Panc1 (cell line): ENCODE results near the gene RNASEH1. TPM values are rescaled to one million over a fixed set of nuclear protein-coding genes. Genes with fewer than 3 reads are reported as not detected.

Experiments
- ATAC-seq: fragments of 200-7000 bp; cut with Tn5 transposase; 2 replicates; pipeline ENCODE4 v1.9.1; 2020; ENCODE audit warnings: mild to moderate bottlenecking, moderate library complexity
- Bru-seq: library from RNA; stranded (reverse); fragments of 400-500 nt; gene quantifications from one replicate; lab custom pipeline; 2021; lab: Mats Ljungman, UMichigan
- BruChase-seq, 2 experiments: library from RNA; stranded (reverse); fragments of 400-500 nt; gene quantifications; one replicate each; lab custom pipeline; 2021; lab: Mats Ljungman, UMichigan
- BruUV-seq: library from RNA; stranded (reverse); fragments of 400-500 nt; replicated peaks from 2 replicates; lab custom pipeline; 2021; lab: Mats Ljungman, UMichigan
- CTCF ChIA-PET: fragments of 300-600 bp; sonication (Branson Sonifier 250); formaldehyde crosslinking; loops from one replicate; lab custom pipeline; 2022; ENCODE audit warnings: antibody characterized with exemption; lab: Charles Lee
- POLR2A ChIA-PET: fragments of 300-600 bp; sonication (Branson Sonifier 250); formaldehyde crosslinking; loops from one replicate; lab custom pipeline; 2022; ENCODE audit warnings: antibody characterized with exemption; lab: Charles Lee
- DNase-seq: peaks from one replicate; pipeline ENCODE4 v3.0.0-alpha.2; 2010; ENCODE audit warnings: low read depth, low spot score
- H3K27ac ChIP-seq: 2 replicates; pipeline ENCODE4 v1.5.1; 2011; ENCODE audit warnings: mild to moderate bottlenecking, low read length, inconsistent platforms
- H3K27me3 ChIP-seq: fragments of 200-500 bp; sonication (Bioruptor generic); 2 replicates; pipeline ENCODE4 v1.6.0; 2014; ENCODE audit warnings: low read length, inconsistent platforms; ENCODE audit not compliant: control insufficient read depth, insufficient read depth
- H3K36me3 ChIP-seq: fragments of 200-500 bp; sonication (Bioruptor generic); 2 replicates; pipeline ENCODE4 v1.5.1; 2014; ENCODE audit warnings: inconsistent platforms, mild to moderate bottlenecking, low read length, moderate library complexity; ENCODE audit not compliant: control insufficient read depth, insufficient read depth
- H3K4me1 ChIP-seq: 2 replicates; pipeline ENCODE4 v1.5.1; 2011; ENCODE audit warnings: inconsistent platforms, mild to moderate bottlenecking, low read length, moderate library complexity; ENCODE audit not compliant: control insufficient read depth, insufficient read depth
- H3K4me3 ChIP-seq, 2 experiments: 2 replicates each; pipeline ENCODE4 v1.5.1; 2011 to 2012; ENCODE audit warnings: low read depth in 2 of 2, low read length in 2 of 2, mild to moderate bottlenecking in 2 of 2, inconsistent platforms in 1 of 2, moderate library complexity in 1 of 2
- H3K9me3 ChIP-seq: fragments of 200-500 bp; sonication (Bioruptor generic); 2 replicates; pipeline ENCODE4 v1.5.1; 2014; ENCODE audit warnings: low read depth, mild to moderate bottlenecking, inconsistent platforms, low read length, moderate library complexity; ENCODE audit not compliant: control insufficient read depth, insufficient read depth
- POLR2AphosphoS5 ChIP-seq: IDR thresholded peaks from 2 replicates; pipeline ENCODE4 v1.6.1; 2012; ENCODE audit warnings: mild to moderate bottlenecking, low read depth, low read length, moderate library complexity
- SIN3A ChIP-seq: IDR thresholded peaks from 2 replicates; pipeline ENCODE4 v1.6.1; 2012; ENCODE audit warnings: low read depth, mild to moderate bottlenecking, low read length, moderate library complexity, borderline replicate concordance; ENCODE audit not compliant: insufficient read depth
- TCF7L2 ChIP-seq: IDR thresholded peaks from 2 replicates; pipeline ENCODE4 v1.6.1; 2011; ENCODE audit warnings: mild to moderate bottlenecking, low read depth, low read length, inconsistent platforms
- in situ Hi-C: cut with HindIII; loops from 2 replicates; pipeline ENCODE4 v1.10.0; 2016; ENCODE audit warnings: low sequenced_read_pairs, low pct_unique_long_range_greater_than_20kb
- intact Hi-C: fragments of 100-400 bp; cut with micrococcal nuclease; formaldehyde crosslinking; loops from one replicate; pipeline ENCODE4 v1.10.0; 2022; ENCODE audit not compliant: unreplicated experiment
- long read RNA-seq: library from polyadenylated mRNA; unstranded; transcript quantifications from one replicate; pipeline ENCODE4 v2.0.0, GENCODE V29; 2021; ENCODE audit not compliant: unreplicated experiment
- polyA plus RNA-seq: library from polyadenylated mRNA; unstranded; fragments of >200 nt; gene quantifications from one replicate; pipeline ENCODE4 v1.2.1, GENCODE V29; 2012; ENCODE audit warnings: missing spikeins; ENCODE audit not compliant: insufficient read length
- total RNA-seq: library from RNA; stranded (reverse); gene quantifications from one replicate; pipeline ENCODE4 v1.2.1, GENCODE V29; 2021; ENCODE audit not compliant: unreplicated experiment
- TF ChIP-seq, protein P1 (sequence below), 2 experiments: IDR thresholded peaks; 2 replicates each; pipeline ENCODE4 v1.6.1; 2011 to 2012; ENCODE audit warnings: low read depth in 2 of 2, control low read depth in 1 of 2, low read length in 1 of 2, mild to moderate bottlenecking in 1 of 2, moderate library complexity in 1 of 2; ENCODE audit not compliant: insufficient read depth in 1 of 2
- TF ChIP-seq, protein P2 (sequence below): fragments of 450-650 bp; IDR thresholded peaks from 2 replicates; pipeline ENCODE4 v1.5.1; 2017; ENCODE audit warnings: mild to moderate bottlenecking

RNASEH1 gene, protein sequence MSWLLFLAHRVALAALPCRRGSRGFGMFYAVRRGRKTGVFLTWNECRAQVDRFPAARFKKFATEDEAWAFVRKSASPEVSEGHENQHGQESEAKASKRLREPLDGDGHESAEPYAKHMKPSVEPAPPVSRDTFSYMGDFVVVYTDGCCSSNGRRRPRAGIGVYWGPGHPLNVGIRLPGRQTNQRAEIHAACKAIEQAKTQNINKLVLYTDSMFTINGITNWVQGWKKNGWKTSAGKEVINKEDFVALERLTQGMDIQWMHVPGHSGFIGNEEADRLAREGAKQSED
- 43.7 TPM for total RNA-seq
- polyA plus RNA-seq = 30.7 TPM
- percentile 91 among the genes with signal in this experiment for Bru-seq, nascent RNA
- BruChase-seq, experiment 1, labeled RNA remaining after a 2-hour chase = percentile 90 among the genes with signal in this experiment
- percentile 94 among the genes with signal in this experiment for BruChase-seq, experiment 2, labeled RNA remaining after a 6-hour chase
- long read RNA-seq, transcript RNASEH1-201 (8 exons, 1,887 nt) = major isoform, 114 of 165 reads
- long read RNA-seq, partial matches to known transcripts = 12 of 165 reads
- long read RNA-seq, other reads (novel, unspliced or antisense) = 36 of 165 reads

DNA sequence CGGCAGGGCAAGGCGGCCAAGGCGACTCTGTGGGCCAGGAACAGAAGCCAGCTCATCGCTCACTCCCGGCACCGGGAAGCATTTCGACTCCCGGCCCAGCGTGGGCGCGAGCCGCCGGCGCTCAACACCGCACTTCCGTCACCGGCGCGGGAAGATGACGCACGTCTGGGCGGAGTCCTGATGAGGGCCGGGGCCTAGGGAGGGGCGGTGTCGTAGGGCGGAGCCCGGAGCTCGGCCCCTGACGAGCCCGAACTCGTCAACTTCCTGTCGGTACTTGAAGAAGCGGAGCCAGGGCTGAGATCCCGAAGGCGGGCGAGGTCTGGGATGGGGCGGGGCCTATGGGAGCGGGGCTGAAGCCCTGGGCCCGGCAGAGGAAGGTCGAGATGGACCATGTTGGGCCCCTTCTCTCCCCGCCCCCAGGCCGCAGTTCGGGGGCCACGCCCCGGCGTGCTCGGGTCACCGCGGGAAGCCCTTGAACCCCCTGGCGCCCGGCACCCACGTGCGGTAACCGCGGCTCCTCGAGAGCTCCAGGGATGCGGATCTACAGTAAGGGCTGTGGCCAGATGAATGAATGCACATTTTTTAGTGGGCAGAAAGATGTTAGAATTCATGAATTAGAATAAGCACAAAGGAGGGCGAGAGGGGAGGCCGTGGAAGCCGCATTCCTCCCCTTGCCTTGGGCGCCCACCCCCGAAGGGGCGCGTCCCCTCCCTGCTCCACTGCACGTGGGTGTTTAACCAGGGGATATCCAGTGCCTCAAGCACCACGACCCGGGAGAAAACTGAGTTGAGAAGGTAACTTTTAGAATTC is at the start of gene RNASEH1:
RNASEH1 (minus strand) TSS at position 129 of the 810 bp plus-strand sequence; CDS start at position 56, 73 bp downstream.
- Histone ChIP-seq H3K4me1 (peaks cover 4% of the 10 kb centered on the region; the same call in 1 of the 2 replicates), H3K9me3 (no peaks in the 10 kb centered on the region), H3K4me3 (peak within 1 kb of the TSS; percentile 75 to 91), H3K36me3 (peaks cover 14% of the 10 kb centered on the region), H3K27me3 (no peaks in the 10 kb centered on the region), H3K27ac (peak within 1 kb of the TSS; percentile 97)
- TSS peak; percentile 95 for BruUV-seq
- DNase-seq = peak; percentile 84
- ATAC-seq = peak; percentile 100
- ChIA-PET POLR2A (interaction anchor here (0.6 to 1.3 kb wide), 4 partner anchors 16 to 85 kb away, joined by 4 to 6 read pairs (median 6); no protein-coding TSS in a partner anchor), CTCF (no interaction called here)
- intact Hi-C loops = no loop called here
- in situ Hi-C loops = no loop called here
- TF ChIP-seq, protein P1, sequence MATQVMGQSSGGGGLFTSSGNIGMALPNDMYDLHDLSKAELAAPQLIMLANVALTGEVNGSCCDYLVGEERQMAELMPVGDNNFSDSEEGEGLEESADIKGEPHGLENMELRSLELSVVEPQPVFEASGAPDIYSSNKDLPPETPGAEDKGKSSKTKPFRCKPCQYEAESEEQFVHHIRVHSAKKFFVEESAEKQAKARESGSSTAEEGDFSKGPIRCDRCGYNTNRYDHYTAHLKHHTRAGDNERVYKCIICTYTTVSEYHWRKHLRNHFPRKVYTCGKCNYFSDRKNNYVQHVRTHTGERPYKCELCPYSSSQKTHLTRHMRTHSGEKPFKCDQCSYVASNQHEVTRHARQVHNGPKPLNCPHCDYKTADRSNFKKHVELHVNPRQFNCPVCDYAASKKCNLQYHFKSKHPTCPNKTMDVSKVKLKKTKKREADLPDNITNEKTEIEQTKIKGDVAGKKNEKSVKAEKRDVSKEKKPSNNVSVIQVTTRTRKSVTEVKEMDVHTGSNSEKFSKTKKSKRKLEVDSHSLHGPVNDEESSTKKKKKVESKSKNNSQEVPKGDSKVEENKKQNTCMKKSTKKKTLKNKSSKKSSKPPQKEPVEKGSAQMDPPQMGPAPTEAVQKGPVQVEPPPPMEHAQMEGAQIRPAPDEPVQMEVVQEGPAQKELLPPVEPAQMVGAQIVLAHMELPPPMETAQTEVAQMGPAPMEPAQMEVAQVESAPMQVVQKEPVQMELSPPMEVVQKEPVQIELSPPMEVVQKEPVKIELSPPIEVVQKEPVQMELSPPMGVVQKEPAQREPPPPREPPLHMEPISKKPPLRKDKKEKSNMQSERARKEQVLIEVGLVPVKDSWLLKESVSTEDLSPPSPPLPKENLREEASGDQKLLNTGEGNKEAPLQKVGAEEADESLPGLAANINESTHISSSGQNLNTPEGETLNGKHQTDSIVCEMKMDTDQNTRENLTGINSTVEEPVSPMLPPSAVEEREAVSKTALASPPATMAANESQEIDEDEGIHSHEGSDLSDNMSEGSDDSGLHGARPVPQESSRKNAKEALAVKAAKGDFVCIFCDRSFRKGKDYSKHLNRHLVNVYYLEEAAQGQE (IDR thresholded peaks at IDR 0.05; ENCODE audit: insufficient read depth in 1 of 2, low read depth in 2 of 2, low read length in 1 of 2) = no peak
- peak; percentile 83; the same call in 1 of the 2 replicates for TF ChIP-seq SIN3A
- TF ChIP-seq TCF7L2 = peak; percentile 93
- TF ChIP-seq, protein P2, sequence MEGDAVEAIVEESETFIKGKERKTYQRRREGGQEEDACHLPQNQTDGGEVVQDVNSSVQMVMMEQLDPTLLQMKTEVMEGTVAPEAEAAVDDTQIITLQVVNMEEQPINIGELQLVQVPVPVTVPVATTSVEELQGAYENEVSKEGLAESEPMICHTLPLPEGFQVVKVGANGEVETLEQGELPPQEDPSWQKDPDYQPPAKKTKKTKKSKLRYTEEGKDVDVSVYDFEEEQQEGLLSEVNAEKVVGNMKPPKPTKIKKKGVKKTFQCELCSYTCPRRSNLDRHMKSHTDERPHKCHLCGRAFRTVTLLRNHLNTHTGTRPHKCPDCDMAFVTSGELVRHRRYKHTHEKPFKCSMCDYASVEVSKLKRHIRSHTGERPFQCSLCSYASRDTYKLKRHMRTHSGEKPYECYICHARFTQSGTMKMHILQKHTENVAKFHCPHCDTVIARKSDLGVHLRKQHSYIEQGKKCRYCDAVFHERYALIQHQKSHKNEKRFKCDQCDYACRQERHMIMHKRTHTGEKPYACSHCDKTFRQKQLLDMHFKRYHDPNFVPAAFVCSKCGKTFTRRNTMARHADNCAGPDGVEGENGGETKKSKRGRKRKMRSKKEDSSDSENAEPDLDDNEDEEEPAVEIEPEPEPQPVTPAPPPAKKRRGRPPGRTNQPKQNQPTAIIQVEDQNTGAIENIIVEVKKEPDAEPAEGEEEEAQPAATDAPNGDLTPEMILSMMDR = no peak
- peak; percentile 94 for TF ChIP-seq POLR2AphosphoS5

DNA sequence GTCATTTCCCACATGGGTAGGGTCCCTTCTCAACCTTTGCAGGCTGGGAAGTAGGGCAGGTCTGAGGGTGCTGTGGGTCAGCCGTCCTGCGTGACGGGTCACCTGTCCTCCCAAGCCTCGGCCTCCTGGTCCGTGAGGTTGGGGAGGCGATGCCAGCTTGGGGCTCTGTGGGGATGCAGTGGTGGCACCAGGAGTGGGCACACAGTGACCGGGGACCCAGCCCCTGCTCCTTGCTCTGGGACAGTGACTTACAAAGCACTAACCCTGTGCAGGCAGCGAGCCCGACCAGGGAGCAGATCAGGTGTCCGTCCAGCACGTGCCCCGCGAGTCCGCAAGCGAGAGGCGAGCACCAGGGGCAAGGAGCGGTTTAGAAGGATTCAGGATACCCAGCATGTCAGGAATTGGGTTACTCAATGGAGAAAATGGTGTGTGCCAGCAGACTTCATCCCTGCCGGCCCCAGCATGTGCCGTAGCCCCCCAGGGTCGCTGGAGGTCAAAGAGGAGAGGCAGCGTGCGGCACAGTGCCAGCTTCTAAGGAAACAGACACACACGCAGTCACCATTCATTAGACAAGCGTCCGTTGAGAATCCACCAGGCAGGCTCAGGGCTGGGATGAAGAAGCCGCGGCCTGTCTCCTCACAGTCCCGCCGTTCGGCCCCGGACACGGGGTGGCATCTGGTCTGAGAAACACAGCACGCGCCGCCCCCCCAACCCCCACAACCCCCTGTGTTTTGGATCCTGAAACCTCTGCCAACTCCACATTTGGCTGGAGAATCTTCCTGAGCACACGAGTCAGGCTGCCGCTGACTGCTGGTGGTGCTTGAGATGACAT is 48.5 kb upstream of the RNASEH1 start:
- TF ChIP-seq SIN3A (no peak), POLR2AphosphoS5 (no peak)
- TF ChIP-seq, protein P1 (IDR thresholded peaks at IDR 0.05; ENCODE audit: insufficient read depth in 1 of 2, low read depth in 2 of 2, low read length in 1 of 2) = no peak
- TF ChIP-seq, protein P2 = no peak
- ChIA-PET POLR2A (no interaction called here), CTCF (no interaction called here)
- Histone ChIP-seq H3K27ac (0 out of 2 replicates have a peak overlapping the region, but pooled peaks have one; percentile 71), H3K4me3 (no peak overlapping the region), H3K36me3 (no peaks in the 10 kb centered on the region), H3K27me3 (no peaks in the 10 kb centered on the region), H3K9me3 (no peaks in the 10 kb centered on the region), H3K4me1 (peaks cover 8% of the 10 kb centered on the region; the same call in 1 of the 2 replicates)
- ATAC-seq (no peak), DNase-seq (no peak)
- intact Hi-C loops (no loop called here), in situ Hi-C loops (no loop called here)
- BruUV-seq = no TSS peak
